ENCODE measurements around the gene CTNNA1.

CTNNA1 gene

DNA sequence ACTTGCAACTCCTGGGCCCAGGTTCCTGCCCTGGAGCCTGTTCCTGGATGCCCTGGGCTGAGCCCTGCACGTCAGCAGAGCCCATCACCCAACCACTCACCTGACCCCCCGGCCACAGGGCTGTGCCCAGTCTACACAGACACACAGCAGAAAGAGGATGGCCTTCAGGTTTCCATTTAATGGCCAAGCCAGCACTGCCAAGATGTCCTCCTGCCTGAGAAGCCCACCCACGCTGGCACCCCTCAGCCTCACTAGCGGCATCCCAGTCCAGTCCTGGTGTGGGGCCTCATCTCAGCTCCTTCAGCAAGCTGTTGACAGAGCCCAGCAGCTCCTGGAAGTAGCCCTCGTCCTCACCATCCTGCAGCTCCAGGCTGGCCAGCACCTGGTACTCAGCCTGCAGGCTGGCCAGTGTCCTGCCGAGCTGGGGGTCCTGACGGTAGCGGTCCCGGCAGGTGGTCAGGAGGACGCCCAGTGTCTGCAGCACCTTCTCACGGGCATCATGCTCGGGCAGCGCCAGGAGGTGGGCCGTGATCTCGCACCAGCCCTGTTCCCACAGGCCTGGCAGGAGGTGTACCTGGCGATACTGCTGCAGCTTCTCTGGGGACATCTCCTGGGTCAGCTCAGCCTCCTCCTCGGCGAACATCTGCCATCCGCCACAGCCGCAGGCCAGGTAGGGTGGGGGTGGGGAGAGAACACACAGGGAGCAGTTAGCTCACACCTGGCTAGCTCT, 193.8 kb downstream of the CTNNA1 start:
- H3K4me3 ChIP-seq (ENCODE audit: low read depth, low read length) = no peak overlapping the region

DNA sequence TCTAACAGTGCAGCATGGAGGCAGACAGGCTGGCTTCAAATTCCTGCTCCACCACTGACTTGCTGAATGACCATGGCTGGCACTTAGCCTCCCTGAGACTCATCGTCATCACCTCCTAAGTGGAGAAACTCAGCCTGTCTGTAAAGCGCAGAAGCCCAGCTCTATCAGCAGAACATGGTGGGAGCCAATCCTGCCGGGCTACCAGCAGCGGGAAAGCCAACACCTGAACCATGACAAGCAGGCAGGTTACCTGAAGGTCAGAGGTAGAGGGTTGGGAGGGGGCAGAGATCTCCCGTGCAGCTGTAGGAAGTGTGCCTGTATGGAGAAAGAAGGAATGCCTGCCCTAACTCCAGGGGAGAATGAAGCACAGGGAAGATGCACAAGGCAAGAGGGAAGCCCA, 194.6 kb downstream of the CTNNA1 start:
- no peaks in the 10 kb centered on the region for H3K79me2 ChIP-seq (ENCODE audit: control insufficient read depth, insufficient read depth, low read length, unreplicated experiment)
- H3K27me3 ChIP-seq (ENCODE audit: insufficient read depth, low read length) = no peaks in the 10 kb centered on the region
- H3K27ac ChIP-seq (ENCODE audit: low read depth, low read length) = no peak overlapping the region
- no peaks in the 10 kb centered on the region for H3K4me1 ChIP-seq (ENCODE audit: control insufficient read depth, insufficient read depth, low read length, unreplicated experiment)
- no peak overlapping the region for H3K4me3 ChIP-seq (ENCODE audit: low read depth, low read length)
- no peak overlapping the region for H2AFZ ChIP-seq (ENCODE audit: low read length, unreplicated experiment)
- no peaks in the 10 kb centered on the region for H3K36me3 ChIP-seq (ENCODE audit: insufficient read depth, low read length)

More for the DNA sequence above, 193.8 kb downstream of the CTNNA1 start:
- Histone ChIP-seq H3K27me3 (ENCODE audit: insufficient read depth, low read length) (no peaks in the 10 kb centered on the region), H3K36me3 (ENCODE audit: insufficient read depth, low read length) (no peaks in the 10 kb centered on the region), H3K27ac (ENCODE audit: low read depth, low read length) (no peak overlapping the region), H2AFZ (ENCODE audit: low read length, unreplicated experiment) (no peak overlapping the region), H3K4me1 (ENCODE audit: control insufficient read depth, insufficient read depth, low read length, unreplicated experiment) (no peaks in the 10 kb centered on the region), H3K79me2 (ENCODE audit: control insufficient read depth, insufficient read depth, low read length, unreplicated experiment) (no peaks in the 10 kb centered on the region)

DNA sequence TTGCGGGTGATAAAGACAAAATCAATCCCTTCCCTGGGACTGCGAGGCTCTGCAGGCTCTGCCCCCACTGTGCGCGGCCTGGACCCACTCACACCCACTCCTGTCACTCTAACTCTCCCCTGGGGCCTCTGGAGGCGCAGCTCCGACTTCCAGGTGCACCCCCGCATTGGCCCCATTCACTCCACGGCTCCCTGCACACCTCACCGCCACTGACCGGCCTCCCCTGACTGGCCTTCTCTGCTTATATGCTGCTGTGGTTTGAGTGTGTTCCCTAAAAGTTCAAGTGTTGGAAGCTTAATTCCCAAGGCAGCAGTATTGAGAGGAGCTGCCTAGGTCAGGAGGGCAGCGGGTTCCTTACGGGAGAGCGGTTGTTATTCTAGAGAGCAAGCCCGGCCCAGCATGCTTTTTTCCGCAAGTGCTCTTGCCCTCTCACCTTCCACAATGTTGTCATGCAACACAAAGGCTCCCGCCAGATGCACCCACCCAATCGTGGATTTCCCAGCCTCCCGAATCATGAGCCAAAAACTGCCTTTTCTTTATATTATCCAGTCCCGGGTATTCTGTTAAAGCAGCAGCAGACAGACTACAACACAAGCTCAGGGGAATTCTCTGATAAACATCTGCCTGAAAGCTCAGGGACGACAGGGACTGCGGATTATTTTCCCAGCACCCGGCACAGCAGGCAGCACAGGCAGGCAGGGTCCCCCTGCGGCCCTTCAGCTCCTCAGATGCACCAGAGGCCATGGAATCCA, 195.4 kb downstream of the CTNNA1 start:
- Histone ChIP-seq H3K36me3 (ENCODE audit: insufficient read depth, low read length) (no peaks in the 10 kb centered on the region), H2AFZ (ENCODE audit: low read length, unreplicated experiment) (no peak overlapping the region), H3K4me1 (ENCODE audit: control insufficient read depth, insufficient read depth, low read length, unreplicated experiment) (peaks cover 9% of the 10 kb centered on the region), H3K79me2 (ENCODE audit: control insufficient read depth, insufficient read depth, low read length, unreplicated experiment) (no peaks in the 10 kb centered on the region), H3K4me3 (ENCODE audit: low read depth, low read length) (no peak overlapping the region), H3K27ac (ENCODE audit: low read depth, low read length) (no peak overlapping the region), H3K27me3 (ENCODE audit: insufficient read depth, low read length) (no peaks in the 10 kb centered on the region)

DNA sequence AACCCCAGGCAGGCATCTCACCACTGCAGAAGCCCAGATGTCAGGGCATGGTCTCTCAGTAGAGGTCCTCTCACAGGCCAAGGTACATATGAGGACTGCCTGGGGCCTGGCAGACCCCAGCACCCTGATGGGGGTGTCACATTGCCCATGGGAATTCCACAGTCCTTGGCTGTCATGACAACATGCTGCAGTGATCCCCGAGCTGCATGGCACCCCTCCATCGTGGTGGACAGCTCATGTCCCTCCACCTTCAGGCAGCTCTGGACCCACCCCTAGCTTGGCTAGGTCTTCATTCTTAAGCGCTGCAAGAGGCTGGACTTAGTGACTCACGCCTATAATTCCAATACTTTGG, 196.0 kb downstream of the CTNNA1 start:
- no peak overlapping the region for H2AFZ ChIP-seq (ENCODE audit: low read length, unreplicated experiment)
- H3K27me3 ChIP-seq (ENCODE audit: insufficient read depth, low read length) = no peaks in the 10 kb centered on the region
- peaks cover 11% of the 10 kb centered on the region for H3K4me1 ChIP-seq (ENCODE audit: control insufficient read depth, insufficient read depth, low read length, unreplicated experiment)
- H3K27ac ChIP-seq (ENCODE audit: low read depth, low read length) = no peak overlapping the region
- H3K4me3 ChIP-seq (ENCODE audit: low read depth, low read length) = no peak overlapping the region
- H3K36me3 ChIP-seq (ENCODE audit: insufficient read depth, low read length) = no peaks in the 10 kb centered on the region
- no peaks in the 10 kb centered on the region for H3K79me2 ChIP-seq (ENCODE audit: control insufficient read depth, insufficient read depth, low read length, unreplicated experiment)

DNA sequence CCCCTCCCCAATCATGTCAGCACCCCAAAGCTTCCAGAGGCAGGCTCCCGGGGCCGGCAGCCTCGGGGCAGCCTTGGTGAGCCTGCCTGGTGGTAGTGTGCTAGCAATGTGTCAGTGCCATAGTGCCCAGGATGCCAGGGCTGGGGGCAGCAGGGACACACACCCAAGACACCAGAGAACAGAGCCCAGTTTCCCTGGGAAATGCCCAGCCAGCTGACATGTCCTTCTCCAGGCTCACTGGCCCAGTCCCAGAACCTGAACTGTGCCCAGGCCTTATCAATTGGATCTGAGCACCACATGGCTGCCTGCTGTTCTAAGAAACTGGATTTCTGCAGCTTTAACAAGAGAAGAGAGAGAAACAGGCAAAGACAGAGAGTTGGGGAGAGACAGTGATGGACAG, 196.8 kb downstream of the CTNNA1 start:
- Histone ChIP-seq H2AFZ (ENCODE audit: low read length, unreplicated experiment) (no peak overlapping the region), H3K4me3 (ENCODE audit: low read depth, low read length) (no peak overlapping the region), H3K79me2 (ENCODE audit: control insufficient read depth, insufficient read depth, low read length, unreplicated experiment) (no peaks in the 10 kb centered on the region), H3K27me3 (ENCODE audit: insufficient read depth, low read length) (no peaks in the 10 kb centered on the region), H3K36me3 (ENCODE audit: insufficient read depth, low read length) (no peaks in the 10 kb centered on the region), H3K27ac (ENCODE audit: low read depth, low read length) (no peak overlapping the region), H3K4me1 (ENCODE audit: control insufficient read depth, insufficient read depth, low read length, unreplicated experiment) (peaks cover 11% of the 10 kb centered on the region)

DNA sequence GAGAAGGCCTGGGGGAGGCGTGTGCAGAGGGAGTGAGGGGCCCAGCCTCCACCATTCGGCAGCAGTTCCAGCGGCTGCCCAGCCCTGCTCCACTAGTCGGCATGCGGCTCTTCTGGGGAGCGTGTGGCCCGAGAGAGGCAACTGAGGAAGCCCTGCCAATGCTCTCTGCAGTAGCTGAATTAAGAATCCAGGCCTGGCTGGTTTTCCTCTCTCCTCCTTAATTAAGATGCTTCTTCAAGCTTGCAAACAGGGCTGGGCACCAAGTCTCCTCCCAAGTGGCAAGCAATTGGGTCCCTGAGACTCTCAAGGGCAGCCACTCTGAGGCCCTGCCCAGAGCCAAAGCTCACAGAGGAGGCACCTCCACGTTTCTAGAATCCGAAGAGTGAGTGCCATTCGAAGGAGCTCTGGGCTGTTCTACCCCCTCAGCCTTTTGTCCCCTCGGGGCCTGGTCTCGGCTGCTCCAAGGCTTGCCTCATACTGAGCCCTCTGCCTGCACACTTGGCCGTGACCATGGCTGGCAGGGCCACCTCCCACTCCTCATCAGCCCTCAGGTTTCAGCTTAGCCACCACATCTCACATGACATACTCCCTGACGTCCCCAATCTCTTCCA, 197.3 kb downstream of the CTNNA1 start:
- Histone ChIP-seq H2AFZ (ENCODE audit: low read length, unreplicated experiment) (no peak overlapping the region), H3K4me3 (ENCODE audit: low read depth, low read length) (no peak overlapping the region), H3K79me2 (ENCODE audit: control insufficient read depth, insufficient read depth, low read length, unreplicated experiment) (no peaks in the 10 kb centered on the region), H3K4me1 (ENCODE audit: control insufficient read depth, insufficient read depth, low read length, unreplicated experiment) (peaks cover 11% of the 10 kb centered on the region), H3K27ac (ENCODE audit: low read depth, low read length) (no peak overlapping the region), H3K36me3 (ENCODE audit: insufficient read depth, low read length) (no peaks in the 10 kb centered on the region), H3K27me3 (ENCODE audit: insufficient read depth, low read length) (no peaks in the 10 kb centered on the region)

DNA sequence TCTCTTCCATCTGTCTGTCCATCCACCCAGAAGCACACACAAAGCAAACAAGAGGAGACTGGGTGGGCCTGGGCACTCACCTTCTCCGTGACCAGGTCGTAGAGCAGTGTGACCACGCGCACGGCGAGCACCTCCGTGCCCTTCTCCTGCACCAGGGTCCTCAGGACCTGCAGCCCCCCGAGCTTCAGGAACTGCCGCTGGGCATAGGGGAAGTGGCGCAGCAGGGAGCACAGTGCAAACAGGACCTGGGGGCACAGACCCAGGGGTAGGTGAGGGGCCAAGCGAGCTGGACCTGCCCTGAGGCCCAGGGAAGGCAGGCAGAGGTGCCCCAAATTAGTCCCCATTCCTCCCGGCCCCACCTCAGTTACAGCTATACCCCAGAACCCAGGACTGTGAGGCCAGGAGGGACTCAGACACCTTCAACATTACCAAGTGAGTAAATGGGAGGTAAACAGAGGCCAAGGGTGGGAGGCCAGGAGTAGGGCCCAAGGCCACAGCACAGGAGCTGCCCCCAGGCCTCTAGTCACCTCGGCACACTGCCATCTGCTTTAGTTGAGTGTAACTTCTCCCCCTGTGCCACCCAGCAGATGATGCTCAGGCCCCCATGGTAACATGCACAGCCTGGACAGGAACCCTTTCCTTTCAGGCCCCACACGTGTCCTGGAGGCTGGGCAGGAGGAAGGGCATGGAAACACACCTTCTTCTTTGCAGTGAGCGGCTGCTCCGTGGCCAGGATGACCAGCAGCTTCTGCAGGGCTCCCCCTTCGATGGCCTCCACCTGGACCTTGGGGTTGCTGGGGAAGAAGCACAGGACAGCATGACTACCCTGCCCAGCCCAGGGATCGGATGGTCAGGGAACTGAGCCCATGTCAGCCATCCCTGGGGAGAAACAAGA, 198.1 kb downstream of the CTNNA1 start:
- Histone ChIP-seq H3K27ac (ENCODE audit: low read depth, low read length) (no peak overlapping the region), H3K4me1 (ENCODE audit: control insufficient read depth, insufficient read depth, low read length, unreplicated experiment) (peaks cover 11% of the 10 kb centered on the region)

DNA sequence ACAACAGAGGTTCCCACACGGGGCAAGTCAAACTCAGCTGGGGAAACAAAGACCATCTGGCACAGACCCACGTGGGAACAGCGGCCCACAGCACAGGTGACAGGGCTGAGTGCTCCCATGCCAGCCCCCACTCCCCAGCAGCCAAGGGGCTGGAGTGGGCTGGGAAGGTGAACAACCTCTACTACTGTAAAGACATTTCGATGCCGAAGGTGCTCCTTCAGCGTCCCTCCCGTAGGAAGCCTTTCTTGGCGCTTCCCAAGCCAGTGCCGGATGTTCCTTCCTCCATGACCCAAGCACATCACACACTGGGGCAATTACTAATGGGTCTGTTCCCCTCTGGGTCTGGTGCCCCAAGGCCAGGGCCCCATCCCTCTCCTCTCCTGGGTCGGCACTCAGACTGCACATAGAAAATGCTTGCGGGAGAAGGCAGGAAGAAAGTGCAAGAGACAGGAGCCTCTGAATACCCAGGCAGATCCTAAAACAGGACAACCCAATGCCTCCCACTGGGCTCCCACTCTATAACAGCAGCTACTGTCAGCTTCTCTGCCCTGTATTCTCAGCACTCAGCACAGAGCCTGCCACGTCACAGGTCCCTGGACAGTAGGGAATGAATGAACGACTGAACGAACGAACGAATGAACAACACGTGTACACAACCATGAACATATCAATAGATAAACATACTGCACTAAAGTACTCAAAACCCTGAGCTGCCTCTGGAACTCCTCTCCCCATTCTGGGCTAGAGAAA, 198.9 kb downstream of the CTNNA1 start:
- Histone ChIP-seq H3K4me1 (ENCODE audit: control insufficient read depth, insufficient read depth, low read length, unreplicated experiment) (peaks cover 11% of the 10 kb centered on the region), H3K27ac (ENCODE audit: low read depth, low read length) (no peak overlapping the region), H2AFZ (ENCODE audit: low read length, unreplicated experiment) (no peak overlapping the region), H3K79me2 (ENCODE audit: control insufficient read depth, insufficient read depth, low read length, unreplicated experiment) (no peaks in the 10 kb centered on the region), H3K36me3 (ENCODE audit: insufficient read depth, low read length) (no peaks in the 10 kb centered on the region), H3K27me3 (ENCODE audit: insufficient read depth, low read length) (no peaks in the 10 kb centered on the region), H3K4me3 (ENCODE audit: low read depth, low read length) (no peak overlapping the region)

More for the DNA sequence above, 198.1 kb downstream of the CTNNA1 start:
- H3K27me3 ChIP-seq (ENCODE audit: insufficient read depth, low read length) = no peaks in the 10 kb centered on the region
- H3K36me3 ChIP-seq (ENCODE audit: insufficient read depth, low read length) = no peaks in the 10 kb centered on the region
- H3K4me3 ChIP-seq (ENCODE audit: low read depth, low read length) = no peak overlapping the region
- H3K79me2 ChIP-seq (ENCODE audit: control insufficient read depth, insufficient read depth, low read length, unreplicated experiment) = no peaks in the 10 kb centered on the region
- no peak overlapping the region for H2AFZ ChIP-seq (ENCODE audit: low read length, unreplicated experiment)

DNA sequence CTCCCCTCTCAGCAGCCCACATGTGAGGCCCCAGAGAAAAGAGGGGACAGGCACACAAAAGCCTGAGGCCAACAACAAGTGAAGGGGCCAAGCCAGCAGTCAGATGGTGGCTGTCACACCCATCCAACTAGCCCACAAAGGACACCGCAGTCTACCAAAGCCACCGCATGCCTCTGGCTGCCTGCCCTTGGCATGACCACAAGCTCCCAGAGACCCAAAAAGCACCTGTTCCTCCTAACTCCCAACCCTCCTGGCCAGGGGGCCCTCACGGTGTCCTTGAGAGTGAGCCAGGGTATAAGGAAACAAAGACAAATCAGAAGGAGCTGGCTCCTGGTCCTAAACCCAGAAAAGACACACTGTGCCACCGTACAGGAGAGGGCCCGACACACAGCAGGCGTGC, 199.7 kb downstream of the CTNNA1 start:
- Histone ChIP-seq H3K27ac (ENCODE audit: low read depth, low read length) (no peak overlapping the region), H3K4me3 (ENCODE audit: low read depth, low read length) (no peak overlapping the region), H3K27me3 (ENCODE audit: insufficient read depth, low read length) (no peaks in the 10 kb centered on the region), H3K79me2 (ENCODE audit: control insufficient read depth, insufficient read depth, low read length, unreplicated experiment) (no peaks in the 10 kb centered on the region), H3K4me1 (ENCODE audit: control insufficient read depth, insufficient read depth, low read length, unreplicated experiment) (peaks cover 11% of the 10 kb centered on the region), H3K36me3 (ENCODE audit: insufficient read depth, low read length) (no peaks in the 10 kb centered on the region), H2AFZ (ENCODE audit: low read length, unreplicated experiment) (no peak overlapping the region)
